Nasal cavity respiratory epithelium epithelial cell of viscerocranial mucosa (primary cell): ENCODE results near the gene ZNF155. TPM values are rescaled to one million over a fixed set of nuclear protein-coding genes. Genes with fewer than 3 reads are reported as not detected.

Experiments
- total RNA-seq: library from RNA; depleted of rRNA; stranded (reverse); fragments of >200 nt; gene quantifications from 2 replicates; pipeline ENCODE4 v1.2.3, GENCODE V29; 2014

The ZNF155 gene
- total RNA-seq: 9.2 and 10.4 TPM in 2 replicates

DNA sequence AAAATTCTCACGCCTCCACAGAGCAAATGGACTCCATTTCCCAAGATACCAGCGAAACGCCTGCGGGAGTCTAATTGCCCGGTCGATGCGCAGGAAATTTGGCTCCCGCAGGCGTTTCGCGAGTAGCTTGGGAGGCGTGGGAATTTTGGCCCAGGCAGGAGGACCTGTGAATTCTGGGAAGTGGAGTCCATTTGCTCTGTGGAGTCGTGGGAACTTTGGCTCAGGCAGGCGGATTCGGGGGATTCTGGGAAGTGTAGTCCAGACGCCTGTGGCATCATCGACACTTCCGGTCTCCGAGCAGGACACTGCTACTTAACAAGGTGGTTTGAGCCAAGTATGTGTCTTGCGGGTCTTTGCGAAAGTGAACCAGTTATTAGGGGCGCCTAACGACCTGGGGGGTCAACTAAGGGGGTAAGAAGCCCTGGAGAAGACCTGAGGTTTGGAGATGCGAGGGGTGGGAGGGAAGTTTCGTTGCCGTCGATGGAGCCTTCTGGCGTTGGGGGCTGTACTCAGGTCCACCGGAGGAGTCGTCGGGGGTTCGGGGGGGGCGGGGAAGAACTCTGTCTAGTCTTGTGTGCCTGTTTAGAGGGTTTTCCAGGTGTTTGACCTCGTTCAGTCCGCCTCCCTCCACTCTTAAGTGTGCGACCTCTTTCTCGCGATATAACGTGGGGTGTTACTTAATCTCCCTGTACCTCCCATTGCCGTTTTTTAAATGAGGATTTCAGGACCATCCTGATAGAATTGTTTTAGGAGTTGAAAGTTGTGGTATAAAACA, at the start of gene ZNF155:
Gene ZNF155 (plus strand): TSS at position 277 of the 775 bp plus-strand sequence. CDS start 4,356 bp downstream, outside the sequence.

GRCh38 chr19:43934985-43935708, 48.8 kb upstream of the ZNF155 start, which contains the start of gene ZNF45:
ZNF45 (minus strand) TSS chr19:43935282; CDS start chr19:43922185, 13,097 bp downstream.

DNA sequence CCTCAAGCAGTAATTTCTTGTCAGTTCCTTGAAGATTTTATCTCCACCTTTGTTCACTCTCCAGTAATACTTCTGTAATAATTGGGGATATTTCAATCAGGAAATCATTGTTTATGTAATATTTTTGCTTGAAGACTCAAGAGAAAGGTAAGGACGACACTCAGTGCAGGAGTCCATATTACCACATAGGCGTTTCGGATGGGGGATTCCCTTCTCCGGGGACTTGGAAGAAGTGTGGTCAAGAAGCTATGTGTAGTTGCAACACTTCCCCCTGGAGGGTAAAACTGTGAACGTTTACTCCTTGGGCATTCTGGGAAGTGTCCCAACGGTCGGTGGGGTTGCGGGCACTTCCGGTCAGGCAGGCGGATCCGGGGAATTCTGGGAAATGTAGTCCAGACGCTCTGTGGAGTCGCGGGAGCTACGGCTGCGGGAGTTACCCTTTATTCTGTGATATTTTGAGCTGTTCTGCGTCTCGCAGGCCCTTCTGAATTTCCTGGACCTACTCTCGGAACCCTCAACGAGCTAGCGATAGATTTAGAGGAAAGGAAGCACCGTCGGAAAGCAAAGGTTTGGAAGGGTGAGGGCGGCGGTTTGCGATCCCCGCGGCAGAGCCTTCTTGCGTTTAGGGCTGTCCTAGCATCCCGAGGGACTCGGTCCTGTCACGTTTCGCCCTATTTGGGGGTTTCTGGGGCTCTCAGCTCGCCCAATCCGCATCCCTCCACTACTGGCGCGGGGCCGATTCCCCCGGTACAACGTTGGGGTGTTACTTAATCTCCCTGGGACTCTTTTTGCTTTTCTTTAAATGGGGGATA, 32.9 kb upstream of the ZNF155 start, which contains the start of gene ZNF221:
Gene ZNF221 (plus strand): TSS at position 395 of the 812 bp plus-strand sequence. CDS start 11,499 bp downstream, outside the sequence.

GRCh38 chr19:44002566-44003460, 18.8 kb downstream of the ZNF155 start, which contains the start of gene ZNF230:
ZNF230 (plus strand) TSS chr19:44002957; CDS start chr19:44007079, 4,122 bp downstream.

GRCh38 chr19:44025217-44025936, 41.4 kb downstream of the ZNF155 start, which contains the start of gene ZNF222:
ZNF222 (plus strand) TSS chr19:44025379; CDS start chr19:44025437, 58 bp downstream.

Other genes starting within 250 kb of the ZNF155 start
- gene SMG9, start 229.2 kb upstream of the ZNF155 start, total RNA-seq: 4.1 and 9.4 TPM in 2 replicates
- gene KCNN4, start 203.2 kb upstream of the ZNF155 start, total RNA-seq: 1.4 and 13.7 TPM in 2 replicates
- gene LYPD5, start 181.7 kb upstream of the ZNF155 start, total RNA-seq: 1.8 and 16.4 TPM in 2 replicates
- gene ZNF283, start 156.9 kb upstream of the ZNF155 start, total RNA-seq: 13.3 and 20.5 TPM in 2 replicates
- 3.1 and 4.7 TPM in 2 replicates for gene ZNF404, start 100.2 kb upstream of the ZNF155 start, total RNA-seq
- 17.3 and 19.1 TPM in 2 replicates for gene ZNF45, start 48.9 kb upstream of the ZNF155 start, total RNA-seq
- gene ZNF221, start 33.0 kb upstream of the ZNF155 start, total RNA-seq: 2.4 and 7.2 TPM in 2 replicates
- gene ZNF230, start 18.8 kb downstream of the ZNF155 start, total RNA-seq: 3.4 and 3.6 TPM in 2 replicates
- 8.0 and 14.4 TPM in 2 replicates for gene ZNF222, start 41.2 kb downstream of the ZNF155 start, total RNA-seq
- gene ZNF223, start 67.8 kb downstream of the ZNF155 start, total RNA-seq: 4.8 and 5.5 TPM in 2 replicates
- gene ZNF284, start 88.0 kb downstream of the ZNF155 start, total RNA-seq: 1.7 and 3.3 TPM in 2 replicates
- gene ZNF224, start 110.2 kb downstream of the ZNF155 start, total RNA-seq: 23.2 and 26.1 TPM in 2 replicates
- gene ZNF225, start 129.2 kb downstream of the ZNF155 start, total RNA-seq: 3.1 and 4.6 TPM in 2 replicates
- 5.5 and 15.6 TPM in 2 replicates for gene ZNF234, start 157.4 kb downstream of the ZNF155 start, total RNA-seq
- 13.7 and 14.9 TPM in 2 replicates for gene ZNF226, start 180.9 kb downstream of the ZNF155 start, total RNA-seq
- 15.0 and 16.7 TPM in 2 replicates for gene ZNF227, start 228.3 kb downstream of the ZNF155 start, total RNA-seq